GM10266 (cell line): ENCODE results near the gene FCN2.

Experiments used
- DNase-seq: peaks from one replicate; pipeline ENCODE4 v3.0.0; 2012; ENCODE audit errors: extremely low spot score
- TF ChIP-seq, protein P1 (sequence below): IDR thresholded peaks from 2 replicates; pipeline ENCODE4 v1.5.1; 2012; ENCODE audit warnings: mild to moderate bottlenecking, low read depth; ENCODE audit not compliant: control insufficient read depth, insufficient read depth; ENCODE audit errors: missing control alignments

FCN2 gene

DNA sequence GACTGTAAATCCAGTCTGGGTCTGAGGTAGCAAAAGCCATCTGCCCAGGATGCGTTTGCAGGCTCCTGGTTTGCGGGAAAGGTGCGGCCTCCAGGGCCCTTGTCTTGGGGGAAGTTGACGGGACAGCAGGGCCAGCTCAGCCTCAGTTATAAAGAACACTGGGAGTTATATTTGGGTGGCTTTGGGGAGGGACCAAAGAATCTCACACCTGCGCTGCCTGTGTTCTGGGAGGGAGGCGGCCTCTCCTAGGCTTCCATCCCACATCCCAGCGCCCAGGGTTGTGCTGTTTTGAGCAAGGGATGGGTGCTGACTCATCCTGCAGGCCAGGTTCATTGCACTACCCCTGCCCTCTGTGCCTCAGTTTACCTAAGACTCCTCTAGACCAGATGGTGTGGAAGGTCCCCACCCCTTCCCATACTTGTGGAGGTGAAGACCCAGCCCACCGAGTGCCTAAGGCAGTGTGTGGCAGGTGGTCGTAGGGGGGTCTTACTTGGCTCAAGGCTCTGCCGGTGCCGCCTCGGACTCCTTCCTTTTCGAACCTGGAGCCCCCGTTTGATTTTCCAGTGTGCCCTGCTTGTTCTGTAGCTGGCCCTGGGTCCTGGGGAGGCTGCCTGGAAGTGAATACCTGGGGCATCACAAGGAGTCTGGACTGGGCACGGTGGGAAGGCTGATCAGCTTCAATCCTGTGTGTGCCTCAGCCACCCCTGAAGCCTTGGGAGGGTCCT lies 39.3 kb upstream of the FCN2 start:
- DNase-seq = no peak
- TF ChIP-seq, protein P1, sequence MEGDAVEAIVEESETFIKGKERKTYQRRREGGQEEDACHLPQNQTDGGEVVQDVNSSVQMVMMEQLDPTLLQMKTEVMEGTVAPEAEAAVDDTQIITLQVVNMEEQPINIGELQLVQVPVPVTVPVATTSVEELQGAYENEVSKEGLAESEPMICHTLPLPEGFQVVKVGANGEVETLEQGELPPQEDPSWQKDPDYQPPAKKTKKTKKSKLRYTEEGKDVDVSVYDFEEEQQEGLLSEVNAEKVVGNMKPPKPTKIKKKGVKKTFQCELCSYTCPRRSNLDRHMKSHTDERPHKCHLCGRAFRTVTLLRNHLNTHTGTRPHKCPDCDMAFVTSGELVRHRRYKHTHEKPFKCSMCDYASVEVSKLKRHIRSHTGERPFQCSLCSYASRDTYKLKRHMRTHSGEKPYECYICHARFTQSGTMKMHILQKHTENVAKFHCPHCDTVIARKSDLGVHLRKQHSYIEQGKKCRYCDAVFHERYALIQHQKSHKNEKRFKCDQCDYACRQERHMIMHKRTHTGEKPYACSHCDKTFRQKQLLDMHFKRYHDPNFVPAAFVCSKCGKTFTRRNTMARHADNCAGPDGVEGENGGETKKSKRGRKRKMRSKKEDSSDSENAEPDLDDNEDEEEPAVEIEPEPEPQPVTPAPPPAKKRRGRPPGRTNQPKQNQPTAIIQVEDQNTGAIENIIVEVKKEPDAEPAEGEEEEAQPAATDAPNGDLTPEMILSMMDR = no peak

DNA sequence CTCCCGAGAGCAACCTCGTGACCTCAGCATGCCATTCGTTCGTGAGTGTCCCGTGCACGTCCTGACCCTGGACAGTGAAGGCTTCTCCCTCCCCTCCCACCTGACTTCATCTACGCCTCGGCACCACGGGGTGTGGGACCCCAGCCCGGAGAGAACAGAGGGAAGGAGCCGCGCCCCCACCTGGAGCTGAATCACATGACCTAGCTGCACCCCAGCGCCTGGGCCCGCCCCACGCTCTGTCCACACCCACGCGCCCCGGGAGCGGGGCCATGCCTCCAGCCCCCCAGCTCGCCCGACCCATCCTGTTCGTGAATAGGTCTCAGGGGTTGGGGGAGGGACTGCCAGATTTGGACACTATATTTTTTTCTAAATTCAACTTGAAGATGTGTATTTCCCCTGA lies 38.3 kb upstream of the FCN2 start:
- TF ChIP-seq, protein P1 = no peak
- DNase-seq = no peak

DNA sequence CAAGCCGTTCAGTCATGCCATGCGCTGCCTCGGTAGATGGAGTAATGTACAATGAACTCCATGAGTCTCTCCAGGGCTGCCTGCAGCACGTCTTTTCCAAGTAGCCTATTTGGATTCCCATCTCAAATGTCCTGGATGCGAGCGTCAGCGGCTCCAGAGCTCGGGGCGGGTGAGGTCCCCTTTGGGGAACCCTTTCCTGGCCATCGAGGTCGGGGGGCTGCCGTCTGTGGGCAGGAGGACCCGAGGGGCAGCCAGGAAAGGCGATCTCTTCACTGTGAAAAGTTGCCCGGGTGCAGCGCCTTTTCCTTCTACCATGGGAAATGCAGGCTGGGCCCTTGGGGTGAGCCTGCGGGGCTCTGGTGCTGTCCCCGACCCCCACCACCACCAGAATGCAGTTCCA lies 36.9 kb upstream of the FCN2 start:
- no peak for DNase-seq
- TF ChIP-seq, protein P1 = no peak

DNA sequence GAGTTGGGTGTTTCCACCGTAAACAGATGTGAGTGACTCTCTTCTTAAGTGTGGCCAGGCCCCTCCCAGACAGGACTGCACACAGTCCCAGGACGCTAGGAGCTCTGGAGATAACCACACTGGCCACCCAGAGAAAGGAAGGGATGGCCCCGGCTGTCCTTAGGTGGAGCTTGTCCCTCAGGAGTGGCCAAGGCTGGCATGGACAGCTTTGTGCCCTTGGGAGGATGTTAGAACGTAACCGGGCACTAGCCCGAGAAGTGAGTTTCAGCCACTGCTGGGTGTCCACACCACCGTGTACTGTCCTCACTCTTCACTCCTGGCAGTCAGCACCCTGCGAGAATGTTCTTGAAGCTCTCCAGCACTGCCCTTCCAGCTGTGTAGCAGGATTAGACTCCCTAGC lies 35.8 kb upstream of the FCN2 start:
- DNase-seq = no peak
- TF ChIP-seq, protein P1 = no peak

DNA sequence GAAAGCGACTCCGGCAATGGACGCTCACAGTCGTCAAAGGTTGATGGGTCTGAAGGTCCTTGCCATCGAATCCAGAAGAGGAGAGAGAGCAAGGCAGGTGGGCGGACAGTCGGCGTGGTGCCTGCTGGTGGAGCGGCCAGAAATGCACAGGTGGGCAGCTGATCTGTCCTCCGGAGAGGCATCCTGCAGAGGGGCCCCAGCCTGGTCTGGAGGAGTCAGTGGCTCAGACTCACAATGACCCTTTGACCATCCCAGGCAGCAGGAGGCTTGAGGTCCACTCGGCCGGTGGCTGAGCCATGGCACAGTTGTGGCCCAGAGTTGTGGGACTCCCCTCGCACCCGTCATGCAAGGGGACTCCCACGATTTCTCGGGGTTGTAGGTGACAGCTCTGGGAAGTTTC lies 34.4 kb upstream of the FCN2 start:
- TF ChIP-seq, protein P1 = no peak
- no peak for DNase-seq

DNA sequence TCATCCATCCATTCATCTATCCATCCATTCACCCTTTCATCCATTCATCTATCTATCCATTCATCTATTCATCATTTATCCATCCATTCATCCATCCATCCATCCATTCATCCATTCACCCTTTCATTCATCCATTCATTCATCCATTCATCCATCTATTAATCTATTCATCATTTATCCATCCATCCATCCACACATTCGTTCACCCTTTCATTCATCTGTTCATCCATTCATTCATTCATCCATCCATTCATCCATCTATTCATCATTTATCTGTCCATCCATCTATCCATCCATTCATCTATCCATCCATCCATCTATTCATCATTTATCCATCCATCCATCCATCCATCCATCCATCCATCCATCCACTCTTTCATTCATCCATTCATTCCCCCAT lies 33.9 kb upstream of the FCN2 start:
- DNase-seq = no peak
- TF ChIP-seq, protein P1 = no peak

DNA sequence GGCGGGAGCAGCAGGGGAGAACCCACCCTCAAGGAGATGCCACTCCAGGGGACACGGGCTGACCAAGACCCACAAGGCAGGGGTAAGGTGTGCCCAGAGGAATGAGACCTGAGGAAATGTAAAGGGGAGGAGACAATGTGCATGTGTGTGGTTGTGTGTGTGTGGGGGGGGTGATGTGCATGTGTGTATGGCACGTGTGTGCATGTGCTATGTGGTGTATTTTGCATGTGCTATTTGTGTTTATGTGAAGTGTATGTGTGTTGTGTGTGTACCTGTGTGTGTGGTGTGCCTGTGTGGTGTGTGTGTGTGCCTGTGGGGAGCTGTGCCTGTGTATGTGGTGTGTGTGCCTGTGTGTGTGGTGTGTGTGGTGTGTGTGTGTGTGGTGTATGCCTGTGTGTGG lies 33.5 kb upstream of the FCN2 start:
- TF ChIP-seq, protein P1 = no peak
- no peak for DNase-seq
